Measurements from ENCODE around the gene TXNL4B. TPM values are rescaled to one million over a fixed set of nuclear protein-coding genes. Genes with fewer than 3 reads are reported as not detected.
A peak's percentile ranks its signal among the peaks of the same experiment; 100 is the strongest.

TXNL4B gene
- total RNA-seq, 1 donor from 2014 or later = 6.9 TPM

DNA sequence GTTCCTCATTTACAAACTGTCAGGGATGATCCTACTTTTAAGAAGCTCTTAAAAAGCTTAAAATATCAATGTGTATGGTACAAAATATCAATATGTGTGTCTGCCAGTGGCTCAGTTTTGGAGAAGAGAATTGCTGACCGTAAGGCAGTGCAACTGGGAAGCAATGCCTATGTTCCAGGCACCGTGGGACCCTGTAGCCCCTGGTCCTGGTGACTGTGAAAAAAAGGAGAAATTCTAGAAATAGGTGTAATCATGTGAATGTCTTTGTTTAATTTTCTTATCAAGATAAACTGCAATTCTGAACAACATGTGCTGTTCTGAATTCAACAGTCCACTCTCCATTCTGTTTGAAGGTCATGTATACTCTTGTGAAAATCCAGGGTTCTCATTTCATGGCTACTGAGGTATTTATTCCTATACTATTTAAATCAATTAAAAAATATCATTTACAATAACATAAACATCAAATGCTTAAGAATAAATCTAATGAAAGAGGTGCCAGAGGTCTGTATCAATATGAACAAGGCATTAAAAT, 48.5 kb downstream of the TXNL4B start:
- ATAC-seq (ENCODE audit: poor library complexity) = no peak
- no peak for DNase-seq
- intact Hi-C loops (cut with DNase I) = no loop called here

DNA sequence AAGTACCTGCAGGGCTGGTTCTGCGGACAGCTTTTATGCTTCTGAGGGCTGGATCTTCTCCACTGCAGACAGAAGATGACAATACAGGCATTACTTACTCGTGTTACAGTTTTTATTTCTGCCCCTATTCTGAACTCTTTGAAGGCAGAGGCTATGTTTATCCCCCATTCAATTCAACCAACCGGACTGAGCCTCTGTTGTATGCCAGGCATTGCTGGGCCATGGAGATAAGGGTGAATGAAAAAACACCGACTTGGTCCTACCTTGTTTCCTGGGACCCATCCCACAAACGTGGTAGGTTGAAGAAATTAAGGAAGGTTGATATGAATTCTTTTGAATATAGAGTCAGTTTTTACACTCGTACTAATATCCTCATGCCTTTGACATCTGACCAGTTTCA, 49.1 kb downstream of the TXNL4B start:
- intact Hi-C loops (cut with DNase I) = no loop called here
- ATAC-seq (ENCODE audit: poor library complexity) = no peak
- DNase-seq = no peak

DNA sequence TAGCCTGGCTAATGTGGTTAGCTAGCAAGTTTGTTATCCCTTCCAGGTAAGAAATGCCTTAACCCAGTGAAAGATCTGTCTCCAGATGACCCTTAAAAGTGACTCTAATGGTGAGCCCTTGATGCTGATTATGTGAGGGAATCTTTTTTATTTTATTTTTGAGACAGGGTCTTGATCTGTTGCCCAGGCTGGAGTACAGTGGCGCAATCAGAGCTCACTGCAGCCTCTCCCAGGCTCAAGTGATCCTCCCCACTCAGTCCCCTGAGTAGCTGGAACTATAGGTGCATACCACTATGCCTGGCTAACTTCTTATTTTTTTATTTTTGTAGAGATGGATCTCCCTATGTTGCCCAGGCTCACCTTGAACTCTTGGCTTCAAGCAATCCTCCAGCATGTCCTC, 49.9 kb downstream of the TXNL4B start:
- no peak for DNase-seq

DNA sequence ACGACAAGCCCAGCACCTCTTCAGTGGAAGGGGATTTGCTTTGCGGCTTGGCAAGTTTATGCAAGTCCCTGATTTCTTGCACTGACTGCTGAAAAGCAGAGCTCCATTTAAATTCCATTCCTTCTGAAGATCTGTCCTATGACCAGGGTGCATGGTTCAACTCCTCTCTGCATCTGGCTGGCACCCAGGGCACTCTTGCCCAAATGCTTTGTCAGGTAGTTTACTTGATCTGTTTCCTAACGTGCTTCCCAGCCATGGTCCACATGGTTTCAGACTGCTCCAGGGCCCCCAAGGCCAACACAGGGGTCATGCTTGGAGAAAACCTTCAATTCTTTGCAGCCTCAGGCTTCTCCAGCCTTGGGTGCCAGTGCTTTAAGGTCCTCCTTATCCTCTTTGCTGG, 50.4 kb downstream of the TXNL4B start:
- no peak for DNase-seq
- intact Hi-C loops (cut with DNase I) = no loop called here
- ATAC-seq (ENCODE audit: poor library complexity) = no peak

More for the DNA sequence above, 49.9 kb downstream of the TXNL4B start:
- no peak for ATAC-seq (ENCODE audit: poor library complexity)
- intact Hi-C loops (cut with DNase I) = no loop called here

DNA sequence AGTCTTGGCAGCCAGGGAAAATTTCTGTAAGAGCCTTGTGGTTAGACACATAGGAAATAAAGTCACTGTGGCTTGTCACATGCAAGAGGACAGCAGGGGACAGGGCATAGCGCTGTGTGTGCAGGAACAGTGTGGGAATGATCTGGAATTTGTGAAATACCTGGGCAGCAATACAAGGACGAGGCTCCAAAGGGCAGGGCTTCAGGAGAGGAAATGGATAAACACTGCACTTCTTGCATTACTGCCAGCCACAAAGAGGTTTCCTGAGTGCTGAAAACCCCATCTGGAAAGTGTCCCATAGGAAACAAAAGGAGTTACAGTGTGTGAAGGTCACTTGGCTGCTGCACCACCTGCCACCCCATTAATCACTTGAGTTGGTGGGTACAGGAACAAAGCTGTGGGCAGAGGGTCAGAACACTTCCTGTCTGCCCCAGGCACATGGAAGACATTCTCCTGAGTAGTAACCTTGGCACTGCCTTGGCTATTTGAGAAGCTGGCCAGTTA, 51.2 kb downstream of the TXNL4B start:
- intact Hi-C loops (cut with DNase I) = no loop called here
- DNase-seq (no peak), ATAC-seq (ENCODE audit: poor library complexity) (peak; percentile 76)

- DNase-seq (no peak), ATAC-seq (ENCODE audit: poor library complexity) (no peak)
- intact Hi-C loops (cut with DNase I) = no loop called here
Measured at GRCh38 chr16:72036098-72036497, 57.3 kb downstream of the TXNL4B start.

Other genes with a start within 250 kb of the TXNL4B start
- 13.4 TPM for gene ATXN1L, start 247.6 kb downstream of the TXNL4B start, total RNA-seq
- gene ZNF821, start 209.4 kb downstream of the TXNL4B start, total RNA-seq = 1.7 TPM
- gene IST1, start 198.1 kb downstream of the TXNL4B start, total RNA-seq = 113 TPM
- 0.03 TPM for gene PKD1L3, start 93.2 kb downstream of the TXNL4B start, total RNA-seq
- gene DHODH, start 84.9 kb downstream of the TXNL4B start, total RNA-seq = 8.3 TPM
- 6.4 TPM for gene HP, start 39.1 kb downstream of the TXNL4B start, total RNA-seq
- 87.8 TPM for gene HPR, start 30.4 kb downstream of the TXNL4B start, total RNA-seq
- 38.1 TPM for gene DHX38, start 227 bp upstream of the TXNL4B start, total RNA-seq
- gene PMFBP1, start 78.5 kb upstream of the TXNL4B start, total RNA-seq = 0.19 TPM

Measured in Right ventricle myocardium superior (tissue), 1 donor.